B cell (primary cell): ENCODE measurements around the gene CD200R1L. TPM values are rescaled to one million over a fixed set of nuclear protein-coding genes. Genes with fewer than 3 reads are reported as not detected.

Source experiments
- ATAC-seq: fragments of 200-7000 bp; cut with Tn5 transposase; one replicate; pipeline ENCODE4 v1.10.0; 2021; ENCODE audit warnings: low read depth, mild to moderate bottlenecking, moderate number of reproducible peaks, moderate library complexity
- CTCF ChIA-PET: fragments of 350-600 bp; sonication (Branson Sonifier 250); formaldehyde crosslinking; loops from one replicate; lab custom pipeline; 2021; ENCODE audit warnings: antibody characterized with exemption, inconsistent platforms; lab: Charles Lee
- POLR2A ChIA-PET: fragments of 350-600 bp; sonication (Branson Sonifier 250); formaldehyde crosslinking; loops from one replicate; lab custom pipeline; 2021; ENCODE audit warnings: antibody characterized with exemption; lab: Charles Lee
- DNase-seq: peaks from one replicate; pipeline ENCODE4 v3.0.0; 2013
- H2AFZ ChIP-seq: 2 replicates; pipeline ENCODE4 v1.6.1; 2012; ENCODE audit warnings: mild to moderate bottlenecking, low read depth, low read length; ENCODE audit not compliant: insufficient read depth, poor library complexity, severe bottlenecking
- H3K27ac ChIP-seq, 2 donors: 1 replicate in 1 of 2; 2 replicates in 1 of 2; pipeline ENCODE4 v1.5.1; 2012 to 2013; ENCODE audit warnings: low read length in 2 of 2, mild to moderate bottlenecking in 2 of 2, moderate library complexity in 1 of 2
- H3K27me3 ChIP-seq, 4 experiments: fragments of 200-600 bp in 1 of 4; sonication (generic) in 1 of 4; replicated peaks in 1 of 4; 1 replicate in 2 of 4; 2 replicates in 2 of 4; pipeline versions ENCODE4 v1.6.1 to v1.7.0; 2013 to 2016; ENCODE audit warnings: low read length in 3 of 4, mild to moderate bottlenecking in 2 of 4, mixed read lengths in 1 of 4, moderate library complexity in 1 of 4; ENCODE audit not compliant: insufficient read depth in 4 of 4, control insufficient read depth in 3 of 4; ENCODE audit errors: control extremely low read depth in 1 of 4
- H3K36me3 ChIP-seq, 2 experiments: replicated peaks in 1 of 2; 1 replicate in 1 of 2; 2 replicates in 1 of 2; pipeline versions ENCODE4 v1.6.1 to v1.7.1; 2013; ENCODE audit warnings: low read length in 1 of 2; ENCODE audit not compliant: insufficient read depth in 2 of 2, control insufficient read depth in 1 of 2; ENCODE audit errors: control extremely low read depth in 1 of 2, extremely low read depth in 1 of 2
- H3K4me1 ChIP-seq, 2 donors: fragments of 200-600 bp in 1 of 2; sonication (generic) in 1 of 2; 1 replicate in 1 of 2; 2 replicates in 1 of 2; pipeline versions ENCODE4 v1.5.1 to v1.6.1; 2013 to 2017; ENCODE audit warnings: low read length in 2 of 2; ENCODE audit not compliant: control insufficient read depth in 2 of 2, insufficient read depth in 2 of 2
- H3K4me2 ChIP-seq: replicated peaks from 2 replicates; pipeline ENCODE3; 2012; ENCODE audit warnings: mild to moderate bottlenecking, low read depth, low read length; ENCODE audit not compliant: poor library complexity, severe bottlenecking
- H3K4me3 ChIP-seq, 5 experiments: fragments of 200-600 bp in 1 of 5; sonication (generic) in 1 of 5; 1 replicate in 3 of 5; 2 replicates in 2 of 5; pipeline versions ENCODE4 v1.5.1 to v1.7.0; 2011 to 2016; ENCODE audit warnings: low read length in 4 of 5, mild to moderate bottlenecking in 4 of 5, low read depth in 2 of 5, control low read depth in 1 of 5, moderate library complexity in 1 of 5; ENCODE audit not compliant: insufficient read depth in 1 of 5; ENCODE audit errors: control extremely low read depth in 1 of 5, extremely low read depth in 1 of 5
- H3K79me2 ChIP-seq: fragments of 200-600 bp; sonication (generic); one replicate; pipeline ENCODE4 v1.6.0; 2016; ENCODE audit warnings: low read length; ENCODE audit not compliant: control insufficient read depth, insufficient read depth
- H3K9ac ChIP-seq: fragments of 200-600 bp; sonication (generic); 2 replicates; pipeline ENCODE4 v1.6.1; 2017; ENCODE audit warnings: mild to moderate bottlenecking, low read length, moderate library complexity
- H3K9me3 ChIP-seq, 3 donors: one replicate each; pipeline versions ENCODE4 v1.6.1 to v1.7.1; 2013; ENCODE audit warnings: low read length in 2 of 3; ENCODE audit not compliant: control insufficient read depth in 2 of 3, insufficient read depth in 1 of 3; ENCODE audit errors: control extremely low read depth in 1 of 3
- H4K20me1 ChIP-seq: 2 replicates; pipeline ENCODE4 v1.6.0; 2012; ENCODE audit warnings: mild to moderate bottlenecking, low read length; ENCODE audit not compliant: insufficient read depth, control insufficient read depth, poor library complexity, severe bottlenecking
- H3K27ac Mint-ChIP-seq: one replicate; pipeline ENCODE4 v1.8.0; 2021; ENCODE audit warnings: mixed read lengths
- H3K27me3 Mint-ChIP-seq: one replicate; pipeline ENCODE4 v1.8.0; 2021; ENCODE audit warnings: mixed read lengths
- H3K4me1 Mint-ChIP-seq: one replicate; pipeline ENCODE4 v1.8.0; 2021; ENCODE audit warnings: mixed read lengths
- H3K4me3 Mint-ChIP-seq: one replicate; pipeline ENCODE4 v1.8.0; 2021; ENCODE audit warnings: mixed read lengths
- H3K9me3 Mint-ChIP-seq: one replicate; pipeline ENCODE4 v1.8.0; 2022; ENCODE audit warnings: mixed read lengths; ENCODE audit not compliant: insufficient read depth
- EZH2 ChIP-seq: IDR thresholded peaks from 2 replicates; pipeline ENCODE4 v1.6.1; 2012; ENCODE audit warnings: borderline replicate concordance, low read depth, mild to moderate bottlenecking, moderate library complexity, low read length; ENCODE audit not compliant: insufficient read depth, poor library complexity, severe bottlenecking
- WGBS: methylation state at CpG from one replicate; pipeline ENCODE4 v1.1.5; 2013; ENCODE audit warnings: missing lambda C conversion rate; ENCODE audit not compliant: insufficient coverage; 5-methylcytosine and 5-hydroxymethylcytosine counted together
- intact Hi-C: fragments of 100-400 bp; cut with micrococcal nuclease; formaldehyde crosslinking; loops from one replicate; pipeline ENCODE4 v1.10.0; 2022
- polyA plus RNA-seq: library from polyadenylated mRNA; depleted of rRNA; stranded (reverse); fragments of >200 nt; gene quantifications from 2 replicates; pipeline ENCODE4 v1.2.3, GENCODE V29; 2012
- total RNA-seq, 2 donors: library from RNA; stranded (reverse); fragments of 120-200 nt in 1 of 2; gene quantifications; 1 replicate in 1 of 2; 2 replicates in 1 of 2; pipeline versions ENCODE4 v1.2.3 to v1.2.4, GENCODE V29; 2013 to 2022
- TF ChIP-seq, protein P1 (sequence below): fragments of 200-600 bp; IDR thresholded peaks from one replicate; pipeline ENCODE4 v1.8.0; 2022; ENCODE audit warnings: antibody characterized with exemption, mild to moderate bottlenecking

The CD200R1L gene
- total and polyA plus RNA-seq, 2 donors (not counting 1 experiment from before 2014, with no cell fraction given), result not detected

DNA sequence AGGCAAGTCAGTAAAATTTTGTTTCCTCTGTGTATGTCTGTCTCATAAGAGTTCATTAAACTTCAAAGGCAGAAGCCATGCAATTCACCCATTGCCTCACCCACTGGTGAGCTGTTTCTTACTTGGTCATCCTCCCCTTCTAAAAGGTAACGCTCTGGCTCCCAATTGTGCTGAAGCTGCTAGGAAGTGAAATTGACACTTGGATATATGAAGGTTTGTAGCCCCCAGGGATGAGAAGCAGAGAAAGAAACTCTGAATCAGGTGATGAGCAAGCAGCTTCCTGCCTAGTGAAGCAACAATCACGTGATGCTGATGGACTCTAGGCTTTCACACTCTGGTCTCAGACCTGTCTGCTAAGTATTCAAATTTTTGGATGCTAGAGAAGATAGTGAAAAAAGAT lies 70.7 kb downstream of the CD200R1L start:
- Mint-ChIP-seq H3K4me1 (peaks cover 43% of the 10 kb centered on the region), H3K9me3 (no peaks in the 10 kb centered on the region), H3K4me3 (no peak overlapping the region), H3K27me3 (no peaks in the 10 kb centered on the region), H3K27ac (peak overlapping the region; percentile 44)
- Histone ChIP-seq H4K20me1 (no peaks in the 10 kb centered on the region), H3K4me2 (peak overlapping the region; percentile 26), H3K9ac (no peak overlapping the region), H3K4me1 (peaks cover 25 to 39% of the 10 kb centered on the region in 2 donors), H3K36me3 (no peaks in the 10 kb centered on the region), H3K79me2 (no peaks in the 10 kb centered on the region), H3K4me3 (no peak overlapping the region), H3K9me3 (no peaks in the 10 kb centered on the region), H3K27me3 (no peaks in the 10 kb centered on the region), H2AFZ (peak overlapping the region; percentile 13), H3K27ac (no peak overlapping the region)
- POLR2A ChIA-PET, result no interaction called here
- TF ChIP-seq, protein P1, sequence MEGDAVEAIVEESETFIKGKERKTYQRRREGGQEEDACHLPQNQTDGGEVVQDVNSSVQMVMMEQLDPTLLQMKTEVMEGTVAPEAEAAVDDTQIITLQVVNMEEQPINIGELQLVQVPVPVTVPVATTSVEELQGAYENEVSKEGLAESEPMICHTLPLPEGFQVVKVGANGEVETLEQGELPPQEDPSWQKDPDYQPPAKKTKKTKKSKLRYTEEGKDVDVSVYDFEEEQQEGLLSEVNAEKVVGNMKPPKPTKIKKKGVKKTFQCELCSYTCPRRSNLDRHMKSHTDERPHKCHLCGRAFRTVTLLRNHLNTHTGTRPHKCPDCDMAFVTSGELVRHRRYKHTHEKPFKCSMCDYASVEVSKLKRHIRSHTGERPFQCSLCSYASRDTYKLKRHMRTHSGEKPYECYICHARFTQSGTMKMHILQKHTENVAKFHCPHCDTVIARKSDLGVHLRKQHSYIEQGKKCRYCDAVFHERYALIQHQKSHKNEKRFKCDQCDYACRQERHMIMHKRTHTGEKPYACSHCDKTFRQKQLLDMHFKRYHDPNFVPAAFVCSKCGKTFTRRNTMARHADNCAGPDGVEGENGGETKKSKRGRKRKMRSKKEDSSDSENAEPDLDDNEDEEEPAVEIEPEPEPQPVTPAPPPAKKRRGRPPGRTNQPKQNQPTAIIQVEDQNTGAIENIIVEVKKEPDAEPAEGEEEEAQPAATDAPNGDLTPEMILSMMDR, result no peak
- TF ChIP-seq EZH2, result no peak
- ATAC-seq (peak; percentile 60), DNase-seq (peak; percentile 56)
- 56% methylated on average over 1 of the region's 2 CpGs for WGBS
- CTCF ChIA-PET, result interaction anchor here (1.3 kb wide), 1 partner anchor 42 kb away, joined by 6 read pairs; no protein-coding TSS in a partner anchor
- intact Hi-C loops, result no loop called here

DNA sequence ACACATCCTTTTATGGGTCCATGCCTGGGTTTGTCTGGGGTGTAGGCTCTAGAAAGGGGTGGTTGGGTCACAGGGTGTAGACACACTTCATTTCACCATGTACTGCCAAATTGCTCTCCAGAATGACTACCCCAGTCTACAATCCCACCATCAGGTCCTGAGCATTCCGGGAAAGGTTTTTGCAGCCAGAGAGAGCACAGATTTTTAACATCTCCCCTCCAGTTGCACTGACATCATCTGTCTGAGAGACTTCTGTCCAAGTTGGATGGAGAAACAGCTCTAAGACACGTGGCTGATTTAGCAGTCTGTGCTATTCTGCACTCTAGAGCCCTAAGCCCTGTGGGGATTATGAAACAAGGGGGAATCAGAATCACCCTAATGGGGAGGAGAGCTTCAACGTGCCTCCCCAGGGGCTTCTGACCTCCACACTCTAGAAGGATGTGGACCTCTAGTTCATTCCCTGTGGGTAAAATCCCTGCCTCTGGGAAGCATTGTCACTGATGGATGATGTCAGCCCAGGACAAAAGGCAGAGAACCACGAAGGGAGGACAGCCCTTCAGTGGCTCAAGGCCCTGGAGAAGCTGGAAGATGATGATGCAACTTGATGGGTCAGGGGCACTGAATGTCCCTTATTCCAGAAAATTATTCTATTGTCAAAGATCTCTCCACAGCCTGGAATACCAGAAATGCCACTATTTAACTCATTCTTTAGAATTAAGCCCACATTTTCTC lies 71.5 kb downstream of the CD200R1L start:
- H3K79me2 ChIP-seq, result no peaks in the 10 kb centered on the region
- 75% methylated on average over 4 of the region's 4 CpGs for WGBS
- DNase-seq (no peak), ATAC-seq (no peak)
- ChIA-PET POLR2A (no interaction called here), CTCF (interaction anchor here (1.3 kb wide), 1 partner anchor 41 kb away, joined by 6 read pairs; no protein-coding TSS in a partner anchor)
- H3K27me3 ChIP-seq, result no peaks in the 10 kb centered on the region
- H3K4me1 ChIP-seq, result peaks cover 25 to 39% of the 10 kb centered on the region in 2 donors
- Mint-ChIP-seq H3K4me3 (no peak overlapping the region), H3K4me1 (peaks cover 44% of the 10 kb centered on the region), H3K27me3 (no peaks in the 10 kb centered on the region), H3K9me3 (no peaks in the 10 kb centered on the region), H3K27ac (no peak overlapping the region)
- no peak overlapping the region for H3K9ac ChIP-seq
- H3K27ac ChIP-seq, result no peak overlapping the region
- no peak overlapping the region for H3K4me2 ChIP-seq
- H3K9me3 ChIP-seq, result no peaks in the 10 kb centered on the region
- no peaks in the 10 kb centered on the region for H3K36me3 ChIP-seq
- TF ChIP-seq, protein P1, result no peak
- TF ChIP-seq EZH2, result no peak
- H4K20me1 ChIP-seq, result no peaks in the 10 kb centered on the region
- intact Hi-C loops, result no loop called here
- H2AFZ ChIP-seq, result no peak overlapping the region
- no peak overlapping the region for H3K4me3 ChIP-seq
